GM18508 (cell line): ENCODE measurements around the gene SLC26A3.

Source experiments
- ATAC-seq: cut with Tn5 transposase; IDR thresholded peaks from one replicate; pipeline ENCODE4 v1.9.1; 2021; ENCODE audit warnings: moderate number of reproducible peaks; ENCODE audit not compliant: insufficient read depth, unreplicated experiment

SLC26A3 gene

DNA sequence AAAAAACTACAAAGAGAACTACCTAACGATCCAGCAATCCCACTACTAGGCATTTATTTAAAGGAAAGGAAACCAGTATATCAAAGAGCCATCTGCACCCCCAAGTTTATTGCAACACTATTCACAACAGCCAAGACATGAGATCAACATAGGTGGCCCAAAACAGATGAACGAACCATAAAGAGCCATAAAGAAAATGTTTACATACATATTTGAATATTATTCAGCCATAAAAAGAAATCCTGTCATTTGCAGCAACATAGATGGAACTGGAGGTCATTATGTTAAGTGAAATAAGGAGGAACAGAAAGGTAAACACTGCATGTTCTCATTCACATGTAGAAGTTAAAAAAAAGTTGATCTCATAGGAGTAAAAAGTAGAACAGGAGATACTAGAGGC, 15.6 kb upstream of the SLC26A3 start:
- no peak for ATAC-seq

DNA sequence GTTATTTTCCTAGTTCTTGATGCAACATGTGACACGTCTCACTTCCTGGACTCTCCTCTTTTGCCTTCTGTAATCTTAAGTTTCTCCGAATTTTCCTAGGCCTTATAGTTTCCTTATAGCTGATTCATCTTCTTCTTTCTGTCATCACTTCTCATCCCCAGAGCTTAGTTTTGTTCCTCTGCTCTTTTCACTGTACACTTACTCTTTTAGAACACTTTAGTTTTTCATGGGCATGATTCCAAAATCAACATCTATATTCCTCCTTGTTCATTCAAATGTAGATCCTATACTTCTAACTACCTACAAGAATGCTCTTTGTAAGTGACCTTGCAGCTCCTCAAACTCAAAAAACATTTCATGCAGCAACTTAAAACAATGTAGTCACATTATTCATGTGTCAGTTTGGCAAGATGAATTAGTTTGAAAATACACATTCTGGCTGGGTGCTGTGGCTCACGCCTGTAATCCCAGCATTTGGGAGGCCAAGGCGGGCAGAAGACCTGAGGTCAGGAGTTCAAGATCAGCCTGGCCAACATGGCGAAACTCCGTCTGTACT, 13.1 kb upstream of the SLC26A3 start:
- no peak for ATAC-seq

DNA sequence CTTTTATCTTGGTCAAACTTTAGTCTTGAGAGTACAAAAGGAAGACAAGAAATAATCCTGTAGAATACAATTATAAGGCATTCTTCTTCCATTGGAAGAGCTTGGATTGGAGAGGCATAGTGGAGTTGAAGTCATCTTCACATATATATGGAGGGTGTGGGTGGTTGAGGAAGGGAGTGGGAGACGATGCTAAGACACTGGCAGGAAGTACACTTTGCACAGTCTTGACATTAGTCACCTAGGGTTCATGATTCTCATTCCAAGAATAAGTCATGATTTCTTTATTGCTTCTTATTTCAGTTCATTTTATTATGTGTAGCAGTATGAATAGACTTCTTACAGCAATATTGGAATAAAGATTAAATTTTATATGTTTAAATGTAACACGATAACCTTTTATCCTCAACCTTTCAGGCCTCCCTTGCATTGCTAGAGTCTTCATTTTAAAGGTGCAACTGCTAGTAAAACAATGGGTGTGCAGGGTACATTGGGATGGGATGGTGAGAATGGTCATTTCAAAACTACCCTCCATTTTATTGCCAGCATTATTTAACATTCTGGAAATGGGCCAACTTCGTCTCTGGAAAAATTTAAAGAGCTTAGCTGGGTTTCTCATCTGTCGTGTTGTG, 12.3 kb upstream of the SLC26A3 start:
- ATAC-seq: no peak

DNA sequence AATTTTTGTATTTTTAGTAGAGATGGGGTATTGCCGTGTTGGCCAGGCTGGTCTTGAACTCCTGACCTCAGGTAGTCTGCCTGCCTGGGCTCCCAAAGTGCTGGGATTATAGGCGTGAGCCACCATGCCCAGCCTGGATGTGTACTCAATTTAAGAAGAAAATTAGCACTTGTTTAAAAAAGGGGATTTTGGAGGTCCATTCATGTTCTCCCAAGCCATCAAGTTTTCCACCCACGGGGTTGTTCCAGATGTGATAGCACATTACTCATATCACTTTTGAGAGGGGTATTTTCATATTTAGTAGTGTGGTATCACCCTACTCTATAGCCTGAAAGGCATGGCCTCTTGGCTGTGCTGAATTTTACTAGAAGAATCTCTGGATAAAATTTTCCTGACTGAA, 10.5 kb upstream of the SLC26A3 start:
- no peak for ATAC-seq

DNA sequence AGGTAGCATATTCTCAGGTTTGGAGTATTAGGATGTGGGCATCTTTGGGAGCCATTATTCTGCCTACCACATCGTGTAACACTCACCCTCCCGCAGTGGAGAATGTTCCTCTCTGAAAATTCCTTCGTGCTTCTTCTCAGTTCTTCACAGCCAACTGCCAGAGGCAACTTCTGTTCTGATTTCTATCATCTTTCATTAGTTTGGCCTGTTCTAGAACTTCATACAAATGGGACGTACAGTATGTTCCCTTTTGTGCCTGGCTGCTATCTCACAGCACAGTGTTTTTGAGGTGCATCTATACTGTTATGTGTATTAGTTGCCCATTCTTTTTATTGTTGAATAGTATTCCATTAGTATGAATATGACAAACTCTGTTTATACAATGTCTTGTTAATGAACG, 8.9 kb upstream of the SLC26A3 start:
- ATAC-seq: no peak

DNA sequence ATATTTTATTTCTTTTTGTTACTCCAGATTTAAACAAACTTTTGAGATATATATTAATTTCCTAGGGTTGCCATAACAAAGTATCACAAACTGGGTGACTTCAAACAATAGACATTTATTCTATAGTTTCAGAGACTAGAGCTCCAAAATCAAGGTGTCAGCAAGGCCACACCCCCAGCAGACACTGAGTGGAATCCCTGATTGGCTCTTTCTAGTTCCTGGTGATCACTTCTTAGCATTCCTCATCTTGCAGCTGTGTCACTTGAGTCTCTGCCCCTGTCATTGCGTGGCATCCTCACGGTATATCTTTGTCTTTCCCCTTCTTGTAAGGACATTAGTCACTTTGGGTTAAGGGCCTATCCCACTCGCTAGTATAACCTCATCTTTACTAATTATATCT, 7.6 kb upstream of the SLC26A3 start:
- ATAC-seq: no peak

DNA sequence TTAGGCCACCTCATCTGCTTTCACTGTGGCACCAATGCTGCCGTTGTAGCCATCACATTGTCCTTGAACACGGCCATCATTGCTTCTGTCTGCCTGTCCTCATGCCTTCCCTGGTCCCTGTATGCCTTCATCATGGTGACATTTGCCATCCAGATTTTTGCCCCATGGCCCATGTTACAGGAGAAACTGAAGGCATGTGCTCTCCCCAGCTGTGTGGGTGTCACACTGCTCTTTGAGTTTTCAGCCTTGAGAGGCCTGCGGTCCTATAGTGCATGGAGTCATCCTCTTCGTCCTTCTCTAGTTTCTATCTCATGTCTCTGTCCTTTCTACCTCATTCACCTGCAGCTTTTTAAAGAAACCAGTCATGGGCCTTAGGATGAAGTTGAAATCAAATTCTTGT, 6.2 kb upstream of the SLC26A3 start:
- ATAC-seq: no peak

DNA sequence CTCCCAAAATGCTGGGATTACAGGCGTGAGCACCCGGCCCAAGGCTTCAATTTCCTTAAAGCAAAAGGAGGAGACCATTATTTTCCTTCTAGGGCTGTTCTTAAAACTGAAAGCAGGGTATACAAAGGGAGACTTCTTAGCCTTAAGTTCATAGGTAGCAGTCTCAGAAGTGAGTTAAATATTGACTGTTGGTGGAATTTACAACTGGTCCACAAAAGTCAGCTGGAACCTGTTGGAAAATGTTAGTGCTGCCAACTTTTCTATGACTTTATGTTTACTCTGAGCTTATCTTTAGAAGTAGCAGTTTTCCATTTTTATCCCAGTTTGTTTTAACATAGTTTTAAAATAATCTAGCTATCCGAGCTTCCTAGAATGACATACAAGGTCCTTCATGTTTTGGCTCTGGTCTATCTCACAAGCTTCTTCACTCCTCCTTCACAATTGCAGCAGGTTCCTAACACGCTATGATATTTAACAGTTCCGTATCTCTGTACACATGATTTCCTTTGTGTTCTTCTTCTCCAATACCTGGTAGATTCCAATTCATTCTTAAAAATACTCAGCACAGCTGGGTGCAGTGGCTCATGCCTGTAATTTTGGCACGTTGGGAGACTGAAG, 3.3 kb downstream of the SLC26A3 start:
- no peak for ATAC-seq

DNA sequence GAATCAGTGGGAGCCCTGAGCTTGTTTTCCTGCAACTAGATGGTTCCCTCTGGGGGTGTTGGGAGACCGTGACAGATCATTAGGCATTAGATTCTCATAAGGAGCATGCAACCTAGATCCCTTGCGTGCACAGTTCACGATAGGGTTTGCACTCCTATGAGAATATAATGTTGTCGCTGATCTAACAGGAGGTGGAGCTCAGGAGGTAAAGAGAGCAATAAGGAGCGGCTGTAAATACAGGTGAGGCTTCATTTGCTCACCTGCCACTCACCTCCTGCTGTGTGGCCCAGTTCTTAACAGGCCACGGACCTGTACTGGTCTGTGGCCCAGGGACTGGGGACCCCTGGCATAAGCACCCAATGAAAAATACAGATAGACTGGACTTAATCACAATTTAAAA, 10.7 kb downstream of the SLC26A3 start:
- no peak for ATAC-seq

DNA sequence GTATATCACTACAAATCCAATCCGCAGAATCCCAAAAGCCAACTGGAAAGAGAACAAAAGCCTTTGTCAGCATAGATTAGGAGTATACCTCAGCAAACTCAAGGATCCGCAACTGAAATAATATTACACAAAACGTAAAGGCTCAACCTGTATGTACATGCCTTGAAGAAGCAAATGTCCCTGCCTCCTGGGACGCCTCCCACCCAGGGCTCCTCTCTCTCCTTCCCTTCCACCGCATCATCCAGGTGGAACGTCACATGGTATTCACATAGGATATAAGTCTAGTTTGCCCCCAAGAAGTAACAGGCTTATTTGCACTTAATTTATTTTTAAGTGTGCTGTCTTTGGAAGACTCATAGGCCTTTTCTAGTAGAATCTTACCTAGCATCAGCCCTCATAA, 13.4 kb downstream of the SLC26A3 start:
- no peak for ATAC-seq

DNA sequence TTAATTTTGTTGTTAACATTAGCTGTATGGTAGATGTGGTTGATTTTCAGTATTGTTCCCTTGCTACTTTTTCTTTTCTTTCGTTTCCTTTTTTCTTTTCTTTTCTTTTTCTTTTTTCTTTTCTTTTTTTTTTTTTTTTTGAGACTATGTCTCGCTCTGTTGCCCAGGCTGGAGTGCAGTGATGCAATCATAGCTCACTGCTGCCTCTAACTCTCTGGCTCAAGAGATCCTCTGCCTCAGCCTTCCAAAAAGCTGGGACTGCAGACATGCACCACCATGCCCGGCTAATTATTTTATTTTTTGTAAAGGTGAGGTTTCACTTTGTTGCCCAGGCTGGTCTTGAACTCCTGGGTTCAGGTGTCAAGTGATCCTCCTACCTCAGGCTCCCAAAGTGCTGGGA, 14.4 kb downstream of the SLC26A3 start:
- ATAC-seq: no peak

DNA sequence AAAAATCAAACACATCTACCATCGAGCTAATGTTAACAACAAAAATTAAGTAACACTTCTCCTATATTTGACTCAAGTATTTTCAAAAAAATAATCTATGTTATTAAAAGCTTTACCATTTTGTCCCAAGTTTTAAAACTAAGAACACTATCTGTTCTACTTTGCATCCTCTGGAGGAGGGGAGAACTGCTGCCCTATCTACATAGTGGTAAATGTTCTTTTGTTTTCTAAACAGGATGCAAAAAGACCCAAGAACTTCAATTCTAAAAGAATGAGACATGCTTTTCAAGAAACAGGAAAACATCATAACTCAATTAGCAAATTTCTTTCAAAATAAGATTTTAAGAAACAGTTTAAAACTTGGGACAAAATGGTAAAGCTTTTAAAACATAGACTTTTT, 14.8 kb downstream of the SLC26A3 start:
- ATAC-seq: no peak

DNA sequence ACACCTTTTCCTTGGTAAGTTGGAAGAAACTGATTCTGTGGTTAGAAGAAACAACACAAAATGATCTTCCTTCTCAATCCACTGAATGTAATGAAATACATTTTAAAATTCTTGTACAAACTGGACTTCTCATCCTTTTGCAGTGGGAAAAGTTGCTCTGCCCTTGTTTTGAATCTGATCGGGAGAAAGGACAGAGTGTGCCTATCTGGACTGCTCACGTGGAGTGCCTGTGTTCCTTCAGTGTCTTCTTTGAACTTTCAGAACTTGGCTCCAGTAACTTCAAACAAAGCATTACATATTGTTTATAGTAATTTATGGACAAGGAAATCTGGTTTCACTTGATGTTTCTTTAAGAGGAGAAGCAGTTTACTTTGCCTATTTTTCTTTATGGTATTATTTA, 17.1 kb downstream of the SLC26A3 start:
- ATAC-seq: no peak

DNA sequence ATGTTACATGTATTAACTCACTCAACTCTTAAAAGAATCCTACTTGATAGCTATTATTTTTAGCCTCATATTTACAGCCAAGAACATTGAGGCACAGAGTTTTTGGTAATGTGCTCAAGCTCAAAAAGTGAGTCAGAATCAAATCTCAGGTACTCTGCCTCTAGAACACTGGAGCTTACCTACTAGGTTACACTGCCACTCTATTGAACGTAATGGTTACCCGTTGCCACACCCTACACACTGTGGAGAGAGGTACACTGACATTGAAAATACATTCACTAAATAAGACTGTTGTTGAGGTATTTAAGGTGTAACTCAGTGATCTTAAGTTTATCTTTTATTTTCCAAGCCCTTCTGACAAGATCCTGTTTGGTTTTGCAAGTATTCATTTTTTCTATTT, 17.9 kb downstream of the SLC26A3 start:
- no peak for ATAC-seq

DNA sequence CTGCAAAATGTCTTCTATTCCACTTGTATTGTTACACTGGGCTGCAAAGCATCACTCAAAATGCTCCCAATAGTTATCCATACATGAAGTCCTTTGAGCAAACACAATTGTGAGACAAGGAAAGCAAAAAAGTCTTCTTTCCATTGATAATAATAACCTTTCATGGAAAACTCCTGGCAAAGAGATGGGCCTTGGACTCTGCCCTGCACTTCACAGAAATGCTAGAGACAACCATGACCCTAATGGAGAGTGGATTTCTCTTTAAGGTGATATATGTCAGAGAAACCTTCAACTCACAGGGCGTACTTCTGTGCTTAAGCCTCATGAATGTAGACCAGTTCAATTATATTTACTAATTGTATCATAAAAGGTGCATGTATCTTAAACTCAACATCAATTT, 19.4 kb downstream of the SLC26A3 start:
- no peak for ATAC-seq

DNA sequence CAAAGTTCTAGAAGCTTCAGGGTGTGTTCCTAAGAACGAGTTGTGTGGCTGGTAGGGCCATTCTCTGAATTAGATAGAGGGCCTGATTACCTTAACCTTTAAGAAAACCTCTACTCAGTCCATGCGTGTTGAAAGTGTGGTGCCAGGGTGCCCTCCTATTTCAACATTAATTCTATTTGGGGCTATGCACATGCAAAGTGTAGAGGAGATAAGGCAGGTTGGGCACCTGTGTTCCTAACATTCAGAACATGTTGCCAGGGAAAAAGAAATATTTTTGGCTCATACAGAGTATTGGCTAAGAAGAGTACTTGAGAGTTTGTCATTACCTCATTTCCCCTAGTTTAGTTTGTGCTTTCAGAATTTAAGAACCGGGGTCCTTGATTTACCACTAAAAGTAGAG, 20.6 kb downstream of the SLC26A3 start:
- no peak for ATAC-seq

DNA sequence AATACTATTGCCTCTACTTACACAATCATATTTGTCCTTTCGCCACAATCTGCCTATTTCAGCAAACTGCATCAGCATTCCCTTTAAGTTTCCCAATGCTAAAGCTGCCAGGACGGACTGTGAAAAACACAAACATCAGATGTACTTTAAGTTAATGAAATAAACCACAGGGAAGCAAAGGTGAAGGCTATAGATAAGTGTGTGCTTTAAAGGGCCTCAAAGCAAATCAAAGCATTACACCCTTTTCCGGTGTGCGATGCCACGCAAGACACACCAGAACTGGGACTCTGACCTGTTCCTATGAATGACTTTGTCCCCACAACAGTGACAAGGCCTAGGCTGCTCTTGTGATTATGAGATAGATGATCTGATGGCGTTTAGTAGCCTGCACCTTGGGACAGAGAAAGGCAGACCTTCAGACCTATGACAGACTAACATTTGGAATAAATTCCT, 23.4 kb downstream of the SLC26A3 start:
- ATAC-seq: no peak

DNA sequence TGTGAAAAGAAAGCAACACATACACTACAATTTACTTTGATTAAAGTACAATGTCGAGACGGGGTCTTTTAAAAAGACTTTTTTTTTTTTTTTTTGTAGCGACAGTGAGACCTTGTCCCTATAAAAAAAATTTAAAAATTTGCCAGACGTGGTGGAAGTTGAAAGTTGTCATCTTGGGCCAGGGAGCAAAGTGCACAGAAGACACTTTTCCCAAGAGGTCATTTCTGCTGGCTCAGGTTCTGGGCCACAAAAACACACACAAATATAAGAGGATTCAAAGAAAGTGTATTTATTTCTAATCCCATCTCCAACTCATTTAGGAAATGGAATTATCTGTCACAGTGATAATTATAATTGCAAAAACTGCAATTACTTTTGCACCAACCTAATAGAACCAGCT, 24.7 kb downstream of the SLC26A3 start:
- ATAC-seq: no peak

DNA sequence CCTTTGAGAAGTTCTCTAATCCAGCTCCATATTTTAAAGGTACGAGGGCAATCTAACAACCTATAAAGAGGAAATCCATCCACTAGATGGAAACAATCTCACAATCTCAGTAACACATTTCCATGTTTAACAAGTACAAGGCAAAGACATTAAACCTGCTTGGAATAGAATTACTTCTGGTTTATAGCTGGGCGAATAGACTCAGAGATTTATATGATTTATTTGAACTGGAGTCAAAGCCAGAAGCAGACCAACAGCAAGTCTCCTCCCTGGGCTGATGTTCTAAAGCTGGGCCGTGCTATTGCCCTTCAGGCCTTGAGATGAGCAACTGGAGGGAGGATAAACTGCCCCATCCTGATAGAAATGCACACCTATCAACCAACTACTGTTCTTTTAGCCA, 25.3 kb downstream of the SLC26A3 start:
- no peak for ATAC-seq

DNA sequence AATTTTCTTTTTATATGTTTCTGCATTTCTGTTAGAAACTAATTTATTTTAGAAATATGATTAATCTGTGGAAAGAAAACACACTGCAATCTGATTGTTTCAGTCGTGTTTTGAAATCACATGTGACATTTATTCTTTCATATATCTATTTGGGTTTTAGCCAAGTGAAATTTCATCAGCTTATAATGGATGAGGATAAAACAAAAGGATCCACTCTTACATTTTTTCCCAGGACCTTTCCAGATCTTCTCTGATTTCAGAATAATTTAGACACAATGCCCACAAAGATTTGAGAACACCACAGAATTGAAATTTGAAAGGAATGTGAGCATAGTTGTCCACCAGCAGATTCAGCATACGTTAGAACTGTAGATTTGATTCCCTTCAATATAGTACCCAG, 30.0 kb downstream of the SLC26A3 start:
- ATAC-seq: no peak

DNA sequence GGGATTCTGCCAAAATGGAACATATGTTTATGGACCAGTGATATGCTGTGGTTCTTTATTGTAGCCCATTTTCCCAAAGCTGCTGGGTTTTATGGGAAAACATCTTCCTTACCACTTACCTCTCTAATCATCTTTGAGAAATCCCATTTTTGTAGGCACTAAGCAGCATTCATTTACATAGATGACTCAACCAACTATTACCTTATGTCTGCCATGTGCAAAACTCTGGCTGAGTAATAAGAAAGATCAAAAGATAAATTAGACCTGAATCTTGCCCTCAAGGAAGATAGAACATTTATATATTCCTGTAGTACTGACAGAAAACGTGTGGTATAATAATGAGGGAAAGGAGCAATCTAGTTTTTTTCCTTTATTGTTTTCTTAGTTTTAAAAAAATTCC, 34.8 kb downstream of the SLC26A3 start:
- no peak for ATAC-seq

DNA sequence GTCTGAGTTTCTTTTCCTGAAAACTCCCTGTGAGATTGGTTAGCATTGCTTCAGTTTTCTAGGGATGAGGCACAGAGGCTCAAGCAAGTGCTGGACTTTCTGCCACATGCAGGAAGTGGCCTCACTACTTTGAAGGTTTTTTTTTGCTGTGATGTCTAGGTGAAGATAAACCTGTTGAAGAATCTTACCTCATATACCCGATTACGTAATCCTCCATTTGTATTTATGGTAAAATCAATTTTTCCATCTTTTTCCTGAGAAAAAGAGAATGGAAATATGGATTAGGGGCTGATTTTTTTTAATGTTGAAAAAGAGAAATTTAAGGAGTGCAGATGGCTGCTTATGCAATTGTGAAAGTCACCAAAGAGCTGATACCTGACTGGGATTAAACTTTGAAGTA, 35.6 kb downstream of the SLC26A3 start:
- no peak for ATAC-seq
